Left colon (tissue), 2 donors: Measurements from ENCODE around the gene SLC7A11. TPM values are rescaled to one million over a fixed set of nuclear protein-coding genes. Genes with fewer than 3 reads are reported as not detected.
"Not testable (repeated sequence)": the region's sequence is repeated elsewhere in the genome, so short reads cannot be mapped to it uniquely, and the experiment has no call there.

Experiments used
- ATAC-seq: fragments of 200-7000 bp; cut with Tn5 transposase; one replicate; pipeline ENCODE4 v1.9.1; 2020; ENCODE audit warnings: mild to moderate bottlenecking, moderate library complexity
- DNase-seq, 2 donors: peaks; one replicate each; pipeline ENCODE4 v3.0.0-alpha.2; 2020
- intact Hi-C, 2 donors: fragments of 100-400 bp; cut with DNase I in 1 of 2; cut with micrococcal nuclease in 1 of 2; formaldehyde crosslinking; loops; one replicate each; pipeline versions ENCODE4 v1.11.2 to v1.14.0; 2022; cut with DNase I, micrococcal nuclease
- total RNA-seq, 2 donors: library from RNA; stranded (reverse); fragmentation: NEBNext Ultra II Directional; extraction: Animal tissue kit (Norgen Biotek cat#: 25700); gene quantifications; one replicate each; pipeline ENCODE4 v1.2.1, GENCODE V29; 2021
- donor health status: DM: no; HTN: no; CAD: no.
- donor health status: DM: yes; HTN: yes; CAD: no.

Gene SLC7A11
- total RNA-seq, 2 donors from 2014 or later = 1.9 to 4.1 TPM

DNA sequence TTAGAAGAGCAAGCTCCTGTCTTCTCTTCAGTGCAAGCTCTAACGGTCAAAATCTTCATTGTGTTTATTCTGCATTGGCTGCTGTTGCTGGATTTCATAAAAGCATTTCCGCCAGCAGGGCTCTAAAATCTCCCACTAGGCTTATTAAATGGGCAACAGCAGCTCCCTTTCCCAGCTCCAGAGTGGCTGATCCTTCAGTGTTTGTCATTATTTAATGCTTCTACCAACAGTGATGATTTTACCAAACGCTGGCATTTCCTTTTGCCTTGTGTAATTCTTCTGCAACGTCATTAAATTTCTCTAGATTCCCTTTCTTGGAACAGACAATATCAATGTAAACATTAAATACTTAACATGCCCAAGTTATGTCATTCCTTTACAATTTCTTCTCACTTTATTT, 20.1 kb downstream of the SLC7A11 start:
- DNase-seq (no peak), ATAC-seq (peak; percentile 62)
- intact Hi-C loops = no loop called here

DNA sequence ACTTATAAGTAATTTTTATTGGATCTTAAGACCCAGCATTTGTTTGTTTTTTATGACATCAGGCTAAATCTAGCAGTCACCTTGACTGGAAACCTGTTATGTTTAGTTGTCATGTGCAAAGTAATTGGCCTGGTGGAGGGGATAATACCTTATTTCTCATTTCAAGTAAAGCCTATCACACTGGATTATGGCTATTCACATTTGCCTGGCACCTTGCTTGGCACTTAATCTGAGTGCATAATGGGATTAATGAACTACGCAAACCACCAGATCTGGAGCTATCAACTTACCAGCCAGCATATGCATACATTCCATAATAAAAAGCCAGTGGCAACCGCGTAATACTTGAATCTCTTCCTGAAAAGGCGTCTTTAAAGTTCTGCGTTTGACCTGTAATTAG, 23.2 kb downstream of the SLC7A11 start:
- DNase-seq = no peak
- intact Hi-C loops = no loop called here
- ATAC-seq = no peak

DNA sequence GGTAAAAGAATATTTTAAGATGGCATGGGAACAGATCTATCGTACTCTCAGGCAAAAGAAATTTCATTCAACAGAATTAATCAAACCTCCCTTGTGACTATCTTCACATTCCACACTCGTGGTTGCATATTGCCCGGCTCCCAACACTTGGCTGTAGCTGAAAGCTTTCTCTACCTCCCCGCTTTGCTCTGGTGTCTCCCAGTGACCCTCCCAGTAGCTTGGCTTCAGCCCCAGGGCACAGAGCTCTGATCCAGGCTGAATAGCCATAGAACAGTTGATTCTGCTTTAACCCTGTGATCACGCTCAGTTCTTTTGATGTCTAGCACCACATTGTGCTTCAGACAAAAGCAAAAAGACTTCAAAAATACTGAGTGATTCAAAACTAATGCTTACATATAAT, 24.6 kb downstream of the SLC7A11 start:
- ATAC-seq (no peak), DNase-seq (no peak)
- intact Hi-C loops = no loop called here

DNA sequence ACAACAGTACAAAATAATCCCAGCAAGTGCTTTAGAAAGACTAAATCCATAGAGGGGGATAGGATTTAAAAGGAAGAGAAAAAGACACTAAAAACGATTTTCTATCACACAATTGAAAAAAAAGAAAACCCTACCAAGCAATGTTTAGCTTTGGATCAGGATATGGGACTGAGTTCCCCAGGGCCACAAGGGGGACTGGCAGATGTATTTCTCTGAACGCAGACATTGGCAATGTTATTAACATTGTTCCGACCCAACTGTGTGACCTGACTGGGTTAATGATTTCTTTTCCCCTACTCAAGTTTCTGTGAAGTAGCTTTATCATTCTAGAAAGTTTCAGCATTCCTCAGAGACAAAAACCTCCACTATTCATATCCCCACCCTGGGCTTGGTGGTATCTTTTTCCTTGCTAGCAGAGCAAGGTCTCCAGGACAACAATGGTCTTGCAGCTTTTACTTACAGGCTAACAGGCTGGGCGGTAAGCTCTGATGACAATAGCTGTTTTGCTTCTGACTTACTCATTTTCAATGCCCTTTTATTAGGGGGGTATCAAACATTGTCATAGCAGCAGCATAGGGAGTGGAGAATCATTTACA, 25.8 kb downstream of the SLC7A11 start:
- DNase-seq (no peak), ATAC-seq (no peak)
- intact Hi-C loops = no loop called here

DNA sequence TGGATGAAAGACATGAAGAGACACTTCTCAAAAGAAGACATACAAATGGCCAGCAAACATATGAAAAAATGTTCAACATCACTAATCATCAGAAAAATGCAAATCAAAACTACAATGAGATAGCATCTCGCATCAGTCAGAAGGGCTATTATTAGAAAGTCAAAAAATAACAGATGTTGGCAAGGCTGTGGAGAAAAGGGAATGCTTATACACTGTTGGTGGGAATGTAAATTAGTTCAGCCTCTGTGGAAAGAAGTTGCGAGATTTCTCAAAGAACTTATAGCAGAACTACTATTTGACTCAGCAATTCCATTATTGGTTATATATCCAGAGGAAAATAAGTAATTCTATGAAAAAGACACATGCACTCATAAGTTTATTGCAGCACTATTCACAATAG, 31.6 kb downstream of the SLC7A11 start:
- DNase-seq, intact Hi-C loops, ATAC-seq: not testable (repeated sequence)

DNA sequence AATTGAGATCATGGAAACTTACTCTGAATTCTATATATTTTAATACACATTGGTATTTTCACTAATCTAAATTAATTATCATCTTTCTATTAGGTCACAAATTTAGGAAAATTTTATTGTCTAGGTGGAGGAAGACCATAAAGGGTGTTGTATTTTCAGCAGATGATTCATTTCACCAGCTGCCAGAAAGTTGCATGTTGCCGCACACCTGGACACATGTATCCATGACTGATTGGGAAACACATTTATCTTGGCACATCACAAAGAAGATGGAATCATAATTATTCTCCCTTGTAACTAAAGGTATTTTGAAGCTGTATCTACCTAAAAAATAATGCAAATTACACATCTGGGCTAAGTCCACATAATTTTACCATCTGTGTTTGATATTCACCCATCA, 33.1 kb downstream of the SLC7A11 start:
- intact Hi-C loops = no loop called here
- ATAC-seq (no peak), DNase-seq (no peak)

DNA sequence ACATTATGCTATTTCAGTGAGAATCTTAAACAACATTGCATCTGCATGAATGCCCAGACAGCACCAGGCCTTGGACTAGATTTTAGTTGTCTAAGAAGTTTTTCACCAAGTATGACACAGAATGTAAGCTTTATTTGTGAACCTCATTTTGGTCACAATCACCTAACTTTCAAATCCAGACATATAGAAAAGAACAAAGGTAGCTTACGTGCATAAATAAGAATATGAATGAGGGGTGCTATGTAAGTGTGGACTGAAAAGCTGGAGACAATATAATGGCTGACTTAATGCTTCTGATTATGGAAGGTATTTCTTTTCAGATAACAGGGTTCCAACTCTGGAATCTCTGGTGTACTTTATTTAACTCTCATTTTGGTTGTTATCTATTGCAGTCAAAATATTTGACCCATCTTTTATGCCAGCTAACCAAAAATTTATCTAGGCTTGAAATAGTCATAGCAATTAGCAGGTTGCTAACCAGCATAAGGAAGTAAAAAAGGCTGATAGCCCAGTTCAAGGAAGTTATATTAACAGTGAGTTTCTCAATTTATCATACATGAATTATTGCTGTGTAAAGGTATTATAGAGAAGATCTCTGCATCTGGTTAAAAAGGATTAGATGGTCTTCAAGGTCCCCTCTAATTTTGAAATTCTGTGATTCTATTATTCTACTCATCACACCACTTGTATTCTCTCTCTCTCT, 36.5 kb downstream of the SLC7A11 start:
- DNase-seq = no peak
- intact Hi-C loops = no loop called here
- peak; percentile 79 for ATAC-seq

DNA sequence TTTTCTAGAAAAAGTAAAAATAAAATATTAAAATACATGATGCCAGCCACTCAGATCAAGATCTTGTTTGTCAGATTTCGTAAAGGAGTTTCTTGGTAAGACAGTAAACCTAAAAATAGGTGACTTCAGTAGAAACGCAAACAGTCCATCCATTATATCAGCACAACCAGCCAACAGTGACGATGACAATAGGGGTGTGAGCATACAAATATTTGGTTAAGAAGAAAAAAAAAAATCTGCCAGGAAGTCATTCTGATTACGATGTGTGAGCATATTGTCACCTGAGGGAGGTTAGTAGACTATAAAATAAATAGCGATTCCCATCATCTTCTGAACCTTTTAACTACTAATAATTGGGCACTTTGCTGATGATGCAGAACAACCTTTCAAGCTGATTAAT, 37.6 kb downstream of the SLC7A11 start:
- DNase-seq (peak; percentile 27 to 32), ATAC-seq (peak; percentile 68)
- intact Hi-C loops = no loop called here

DNA sequence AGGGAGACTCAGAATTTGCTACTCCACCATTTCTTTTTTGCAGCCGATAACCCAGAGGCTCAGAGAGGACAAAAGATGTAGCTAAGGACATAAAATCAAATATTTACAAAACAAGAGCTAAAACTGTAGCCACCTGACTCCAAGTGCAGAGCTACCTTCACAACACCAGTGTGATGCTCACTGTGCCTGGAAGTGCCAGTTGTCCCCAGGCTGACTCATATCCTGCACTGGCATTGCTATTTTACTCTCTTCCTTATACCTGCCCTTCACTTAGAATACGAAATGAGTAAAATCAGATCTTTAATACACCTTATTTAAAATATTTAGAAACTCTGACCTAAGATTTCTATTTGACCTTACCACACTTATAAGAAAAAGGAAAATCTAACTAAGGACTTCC, 39.5 kb downstream of the SLC7A11 start:
- DNase-seq (peak in 1 of 2 donors; percentile 25), ATAC-seq (no peak)
- intact Hi-C loops = no loop called here

DNA sequence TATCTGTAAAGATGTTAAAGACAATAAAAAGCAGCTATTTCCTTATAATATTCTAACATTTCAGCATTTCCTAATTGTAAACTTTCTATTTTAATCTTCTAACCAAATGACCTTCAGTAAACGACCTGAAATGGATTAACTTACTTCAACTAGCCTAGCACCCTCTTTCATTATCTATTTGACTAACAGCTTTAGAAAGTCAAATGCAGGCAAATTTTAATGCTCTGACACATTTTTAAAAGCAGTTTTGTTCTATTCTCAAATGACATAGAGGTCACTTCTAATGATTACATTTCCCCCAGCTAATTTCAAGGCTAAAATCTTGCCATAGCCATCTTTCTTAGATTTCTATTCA, 41.9 kb downstream of the SLC7A11 start:
- ATAC-seq (no peak), DNase-seq (no peak)
- intact Hi-C loops = no loop called here

DNA sequence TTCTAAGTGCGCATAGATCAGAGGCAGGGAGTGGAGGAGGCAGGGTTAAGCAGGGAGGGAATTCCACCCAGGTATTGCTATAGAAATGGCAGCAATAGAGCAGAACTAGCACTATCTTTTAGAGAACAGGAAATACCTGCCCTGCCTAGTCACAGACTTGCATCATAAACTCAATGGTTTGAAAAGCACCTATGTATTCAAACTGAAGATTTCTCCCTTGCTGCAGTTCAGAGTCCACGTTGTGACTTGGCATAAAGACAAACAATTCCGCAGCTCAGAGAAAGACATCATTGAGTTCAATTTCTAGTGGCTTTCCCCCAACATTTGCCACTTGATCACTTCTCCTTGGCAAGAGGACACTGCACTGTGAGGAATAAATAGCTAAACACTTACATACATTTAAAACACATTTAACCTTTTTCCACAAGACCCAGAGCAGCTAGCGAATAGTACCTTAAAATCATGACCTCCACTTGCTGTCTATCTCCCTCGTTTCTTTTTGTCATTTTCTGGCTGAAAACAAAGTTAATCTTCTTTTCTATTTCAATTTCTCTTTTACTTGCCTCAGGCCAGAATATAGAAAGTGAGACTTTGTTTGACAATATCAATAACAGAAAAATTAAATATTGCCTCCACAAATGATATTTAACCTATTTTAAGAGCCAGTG, 42.4 kb downstream of the SLC7A11 start:
- intact Hi-C loops = no loop called here
- DNase-seq (peak; percentile 40 to 63), ATAC-seq (peak; percentile 99)

DNA sequence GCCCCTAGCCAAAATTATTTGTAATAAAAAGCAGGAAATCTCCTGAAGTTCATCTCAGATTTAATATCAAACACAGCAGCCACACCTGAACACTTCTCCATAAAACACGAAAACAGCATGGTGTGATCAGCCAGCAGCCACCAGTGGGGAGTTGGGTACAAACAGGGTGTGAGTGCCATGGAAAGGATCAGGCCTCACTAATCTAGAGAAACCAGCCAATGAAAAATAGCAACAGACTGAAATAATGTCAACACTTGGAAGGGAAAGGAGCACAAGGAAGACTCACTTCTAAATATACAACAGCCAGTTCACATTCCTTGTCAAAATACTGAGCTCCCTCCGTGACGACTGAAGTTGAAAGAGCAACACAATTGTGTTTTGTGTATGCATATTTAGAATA, 46.0 kb downstream of the SLC7A11 start:
- intact Hi-C loops = no loop called here
- ATAC-seq = no peak

DNA sequence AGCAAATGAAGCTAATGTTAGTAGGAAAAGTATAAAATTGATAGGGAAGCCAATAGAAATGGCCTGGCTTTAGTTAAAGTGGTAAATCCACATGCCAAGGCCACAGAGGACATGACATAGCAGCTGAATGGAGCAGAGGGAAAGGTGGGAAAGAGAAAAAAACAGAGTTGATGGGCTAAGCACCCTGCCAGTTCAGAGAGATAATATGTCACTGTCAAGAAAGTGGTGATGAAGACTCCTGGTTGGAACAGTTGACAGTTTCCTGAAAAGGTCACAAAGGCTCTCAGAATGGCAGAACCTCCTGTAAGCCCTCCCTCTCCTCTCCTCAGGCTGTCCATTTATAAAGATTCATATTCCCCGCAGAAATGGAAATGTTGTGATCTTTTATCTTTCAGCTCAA, 48.2 kb downstream of the SLC7A11 start:
- intact Hi-C loops = no loop called here
- ATAC-seq (no peak), DNase-seq (no peak)

More for the DNA sequence above, 46.0 kb downstream of the SLC7A11 start:
- no peak for DNase-seq

DNA sequence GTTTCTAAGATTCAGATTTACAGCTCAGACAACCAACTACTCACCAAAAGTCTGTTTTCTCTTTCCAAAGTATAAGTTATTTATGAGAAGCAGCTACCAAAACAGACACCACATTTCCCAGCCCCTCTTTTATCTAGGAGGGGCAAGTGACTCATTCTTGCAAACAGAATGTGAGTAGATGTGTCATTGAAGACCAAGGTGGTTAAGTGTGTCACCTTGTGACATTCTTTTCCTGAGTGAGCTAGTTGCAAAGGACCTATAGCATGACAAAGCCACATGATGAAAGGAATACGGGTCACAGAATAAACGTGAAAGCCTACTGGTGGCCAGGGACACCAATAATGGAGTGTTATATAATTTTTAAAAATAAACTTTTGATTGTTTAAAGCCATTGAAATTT, 50.0 kb downstream of the SLC7A11 start:
- DNase-seq (no peak), ATAC-seq (no peak)
- intact Hi-C loops = no loop called here

DNA sequence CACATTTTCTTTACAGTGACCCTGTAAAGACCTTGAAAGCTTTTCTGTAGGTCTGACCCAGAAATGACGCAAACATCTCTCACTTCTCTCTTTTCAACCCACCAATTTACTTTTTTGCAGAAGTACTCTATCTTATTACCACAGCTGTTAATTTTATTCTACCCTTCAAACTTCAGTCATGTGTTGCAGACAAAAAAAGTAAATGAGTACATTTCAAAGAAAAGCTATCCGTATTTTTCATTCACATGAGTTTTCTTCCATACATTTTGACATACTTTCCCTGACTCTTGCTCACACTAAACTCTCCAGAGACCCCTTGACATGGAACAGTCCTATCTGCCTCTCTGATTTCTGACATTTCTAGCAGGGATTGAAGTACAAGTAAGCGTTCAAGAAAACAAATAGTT, 51.7 kb downstream of the SLC7A11 start:
- no peak for ATAC-seq
- intact Hi-C loops = no loop called here

DNA sequence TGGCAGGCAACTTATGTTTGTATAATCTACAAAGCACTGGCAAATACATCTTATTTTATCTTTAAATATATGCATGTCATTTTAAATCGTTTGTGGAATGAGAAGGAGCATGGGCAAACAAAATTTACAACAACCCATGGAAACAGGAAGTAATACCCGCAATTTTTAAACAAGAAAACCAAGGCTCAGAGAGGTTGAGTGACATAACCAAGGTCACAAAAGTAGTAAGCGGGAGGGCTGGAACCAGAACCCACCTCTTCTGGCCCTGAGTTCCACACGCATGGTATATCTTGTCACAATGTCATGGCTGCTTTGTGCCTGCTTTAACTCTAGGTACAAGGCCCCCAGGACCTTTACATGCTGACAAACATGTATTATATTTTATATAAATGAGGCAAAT, 52.9 kb downstream of the SLC7A11 start:
- no peak for DNase-seq
- intact Hi-C loops = loop anchor here in 1 of 2 donors (10.0 kb wide), 1 partner anchor 154 kb away; no protein-coding TSS in a partner anchor
- ATAC-seq = no peak

More for the DNA sequence above, 51.7 kb downstream of the SLC7A11 start:
- no peak for DNase-seq

DNA sequence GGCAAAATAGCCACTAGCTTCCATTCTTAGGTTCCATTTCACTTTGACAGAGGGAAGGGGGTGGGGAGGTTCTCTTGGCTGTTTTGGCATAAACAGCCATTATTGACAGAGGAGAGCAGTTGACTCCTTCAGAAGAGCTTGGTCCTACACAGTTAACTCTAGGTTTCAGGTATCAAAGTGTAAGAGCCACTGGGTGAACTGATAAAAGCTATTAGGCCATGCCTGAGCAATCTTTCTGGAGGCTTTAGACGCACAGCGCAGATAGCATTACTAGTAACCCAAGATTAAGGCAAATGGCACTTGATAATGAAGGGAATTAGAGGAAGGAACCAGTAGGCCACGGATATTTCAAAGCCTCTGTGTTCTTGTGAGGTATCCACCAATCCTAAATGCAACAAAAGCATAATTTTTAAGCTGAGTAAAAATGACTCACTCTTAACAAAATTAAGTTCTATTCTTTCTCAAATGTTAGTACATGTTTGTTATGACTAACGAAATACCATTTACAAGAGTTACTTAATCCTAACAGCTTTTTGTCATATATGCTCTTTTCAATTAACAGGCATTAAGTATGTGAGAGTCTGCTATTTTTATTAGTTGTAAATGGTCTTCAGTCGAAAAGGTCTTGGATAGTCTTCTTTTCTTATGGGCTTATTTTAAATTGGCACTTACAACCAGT, 53.6 kb downstream of the SLC7A11 start:
- ATAC-seq (no peak), DNase-seq (no peak)
- intact Hi-C loops = loop anchor here in 1 of 2 donors (10.0 kb wide), 1 partner anchor 154 kb away; no protein-coding TSS in a partner anchor

DNA sequence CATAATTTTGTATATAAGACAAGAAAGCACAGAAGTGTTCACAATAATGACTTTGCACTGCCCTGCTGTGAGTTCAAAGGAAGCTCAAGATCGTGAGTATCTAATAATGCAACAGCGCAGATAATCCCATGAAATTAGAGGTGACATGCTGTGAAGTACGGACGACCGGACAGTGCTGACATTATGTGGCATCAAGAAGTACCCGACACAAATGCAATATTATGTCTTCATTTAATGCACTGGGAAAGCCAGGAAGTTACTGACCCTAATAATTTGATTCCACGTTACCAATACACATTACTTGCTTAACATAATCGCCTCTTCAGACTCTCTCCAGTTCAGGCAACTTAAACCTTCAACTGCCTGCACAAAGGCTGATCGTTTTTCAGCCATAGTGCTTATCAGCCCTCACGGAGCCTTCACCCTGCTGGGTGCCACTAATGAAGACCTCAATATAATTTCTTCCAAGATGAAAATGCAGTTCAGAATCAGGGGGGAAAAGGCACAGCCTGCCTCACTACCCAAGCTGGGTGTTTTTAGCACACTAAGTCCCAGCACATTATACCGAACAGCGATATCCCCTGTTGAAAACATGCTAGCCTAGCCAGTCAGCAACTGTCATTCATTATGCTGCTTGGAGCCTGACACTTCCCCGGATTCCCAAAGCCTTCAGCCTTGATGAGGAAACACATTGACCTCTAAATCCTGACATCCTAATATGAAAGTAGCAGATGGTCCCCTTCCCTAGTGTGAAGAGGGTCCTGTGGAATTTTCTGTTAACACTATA, 56.1 kb downstream of the SLC7A11 start:
- DNase-seq (no peak), ATAC-seq (no peak)
- intact Hi-C loops = loop anchor here in 1 of 2 donors (10.0 kb wide), 1 partner anchor 151 kb away; no protein-coding TSS in a partner anchor

DNA sequence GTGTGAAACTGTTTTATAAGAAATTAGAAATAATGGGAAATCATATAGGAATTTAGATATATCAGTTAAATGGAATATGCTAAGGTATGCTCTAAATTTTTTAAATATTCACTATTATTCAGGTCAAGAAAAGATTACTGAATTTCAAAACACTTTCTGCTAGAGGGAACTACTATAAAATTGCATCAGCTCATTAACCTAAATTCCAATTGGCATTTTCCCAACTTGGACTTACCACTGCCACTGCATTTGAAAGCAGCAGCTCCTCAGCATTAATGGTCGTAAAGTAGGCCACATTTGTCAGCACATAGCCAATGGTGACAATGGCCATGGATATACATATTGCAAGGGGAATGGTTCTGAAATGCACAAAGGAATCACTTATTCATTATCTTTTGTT, 57.3 kb downstream of the SLC7A11 start:
- intact Hi-C loops = loop anchor here in 1 of 2 donors (10.0 kb wide), 1 partner anchor 150 kb away; no protein-coding TSS in a partner anchor
- DNase-seq = no peak
- ATAC-seq = no peak
